Cardiac septum (tissue), 1 donor: ENCODE measurements around the gene NR2C2AP. TPM values are rescaled to one million over a fixed set of nuclear protein-coding genes. Genes with fewer than 3 reads are reported as not detected.
"Not testable (repeated sequence)": the region's sequence is repeated elsewhere in the genome, so short reads cannot be mapped to it uniquely, and the experiment has no call there.

Experiments
- DNase-seq: peaks from one replicate; pipeline ENCODE4 v3.0.0-alpha.2; 2020; ENCODE audit warnings: low spot score
- intact Hi-C: fragments of 100-400 bp; cut with DNase I; formaldehyde crosslinking; loops from one replicate; pipeline ENCODE4 v1.14.0; 2022
- long read RNA-seq: library from polyadenylated mRNA; unstranded; transcript quantifications from one replicate; pipeline ENCODE4 v2.0.0, GENCODE V29; 2021
- total RNA-seq: library from RNA; stranded (reverse); fragmentation: NEBNext Ultra II Directional; extraction: Animal tissue kit (Norgen Biotek cat#: 25700); gene quantifications from one replicate; pipeline ENCODE4 v1.2.1, GENCODE V29; 2021
- donor health status: DM: no; HTN: no; CAD: no.

NR2C2AP gene, protein sequence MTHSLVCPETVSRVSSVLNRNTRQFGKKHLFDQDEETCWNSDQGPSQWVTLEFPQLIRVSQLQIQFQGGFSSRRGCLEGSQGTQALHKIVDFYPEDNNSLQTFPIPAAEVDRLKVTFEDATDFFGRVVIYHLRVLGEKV
- total RNA-seq, result 6.1 TPM
- long read RNA-seq, partial matches to known transcripts, result 0 of 13 reads
- long read RNA-seq, other reads (novel, unspliced or antisense), result 6 of 13 reads

DNA sequence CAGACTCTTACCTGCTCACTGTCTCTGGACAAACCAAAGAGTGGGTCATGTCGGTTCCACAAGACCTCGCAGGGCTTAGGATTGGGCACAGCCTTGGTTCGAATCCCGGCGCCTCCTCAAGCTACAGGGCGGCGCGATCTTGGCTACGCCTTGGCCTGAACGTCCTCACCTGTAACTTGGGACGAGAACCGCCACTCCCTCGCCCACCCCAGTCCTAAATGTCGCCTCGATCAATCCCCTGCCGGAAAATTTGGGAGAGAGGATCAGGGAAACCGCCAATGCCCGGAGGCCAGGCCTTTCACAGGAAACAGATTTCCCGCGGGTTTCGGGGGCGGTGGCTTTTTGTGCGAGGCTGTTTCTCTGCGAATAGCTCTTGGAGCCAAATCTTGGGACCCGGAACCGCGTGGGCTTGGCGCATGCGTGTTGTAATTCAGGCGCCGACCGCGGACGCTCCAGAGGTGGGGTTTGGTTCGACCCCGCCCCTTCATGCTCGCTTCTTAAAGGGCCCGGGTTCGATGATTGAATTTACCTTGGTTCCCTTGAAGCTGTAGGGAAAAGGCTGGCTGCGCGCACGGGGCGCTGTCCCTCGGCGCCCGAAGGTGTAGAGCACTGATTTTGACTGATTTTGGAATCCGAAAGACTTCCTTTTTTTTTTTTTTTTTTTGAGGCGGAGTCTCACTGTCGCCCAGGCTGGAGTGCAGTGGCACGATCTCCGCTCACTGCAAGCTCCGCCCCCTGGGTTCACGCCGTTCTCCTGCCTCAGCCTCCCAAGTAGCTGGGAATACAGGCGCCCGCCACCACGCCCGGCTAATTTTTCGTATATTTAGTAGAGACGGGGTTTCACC, at the start of gene NR2C2AP:
NR2C2AP (minus strand) TSS at position 403 of the 845 bp plus-strand sequence; CDS start at position 49, 354 bp downstream.
- DNase-seq, result peak; percentile 96
- intact Hi-C loops, result loop anchor here (1.0 kb wide), 1 partner anchor 11 kb away; the partner anchor contains the start of genes BORCS8 and RFXANK

DNA sequence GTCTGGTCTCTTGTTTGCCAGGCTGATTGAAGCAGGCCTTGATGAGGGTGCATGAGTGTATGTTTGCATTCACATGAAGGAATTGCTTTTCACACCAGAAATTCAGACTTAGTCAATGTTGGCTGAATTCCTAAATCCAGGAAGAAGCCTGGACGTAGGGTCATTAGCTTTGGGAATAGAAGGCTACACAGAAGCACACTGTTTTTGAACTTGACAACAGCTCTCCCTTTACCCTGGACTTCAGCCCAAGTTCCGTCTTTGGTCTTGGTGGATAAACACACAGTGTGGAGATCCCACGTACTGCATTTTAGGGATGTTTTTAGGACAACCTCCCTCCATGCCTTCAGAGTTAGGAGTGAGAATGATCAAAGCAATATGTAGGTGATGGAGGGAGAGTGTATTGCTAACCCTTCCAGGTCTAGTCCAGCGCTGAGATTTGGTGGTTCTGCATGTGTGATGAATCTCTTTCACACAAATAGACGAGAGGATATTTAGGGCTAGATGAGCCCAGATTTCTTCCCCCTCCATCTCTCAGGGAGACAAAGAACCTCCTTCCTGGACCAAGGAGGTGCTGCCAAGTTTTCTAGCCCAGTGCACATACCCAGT, 47.1 kb upstream of the NR2C2AP start:
- no peak for DNase-seq
- intact Hi-C loops, result no loop called here

DNA sequence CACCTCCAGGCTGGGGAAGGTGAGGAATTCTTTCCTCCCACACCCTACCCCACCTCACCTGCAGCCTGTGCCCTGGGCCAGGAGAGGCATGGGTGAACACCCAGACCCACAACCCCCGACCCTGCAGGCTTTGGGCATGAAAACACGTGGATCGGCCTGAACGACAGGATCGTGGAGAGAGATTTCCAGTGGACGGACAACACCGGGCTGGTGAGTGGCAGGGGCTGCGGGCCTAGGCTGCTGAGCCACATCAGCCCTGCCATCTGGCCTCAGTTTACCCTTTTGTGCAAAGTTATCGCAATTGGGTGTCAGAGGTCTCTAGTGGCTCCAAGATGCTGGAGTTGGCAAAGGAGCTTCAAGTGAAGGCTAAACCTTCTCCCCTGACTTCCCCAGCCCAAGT, 37.3 kb upstream of the NR2C2AP start:
- intact Hi-C loops, result no loop called here

DNA sequence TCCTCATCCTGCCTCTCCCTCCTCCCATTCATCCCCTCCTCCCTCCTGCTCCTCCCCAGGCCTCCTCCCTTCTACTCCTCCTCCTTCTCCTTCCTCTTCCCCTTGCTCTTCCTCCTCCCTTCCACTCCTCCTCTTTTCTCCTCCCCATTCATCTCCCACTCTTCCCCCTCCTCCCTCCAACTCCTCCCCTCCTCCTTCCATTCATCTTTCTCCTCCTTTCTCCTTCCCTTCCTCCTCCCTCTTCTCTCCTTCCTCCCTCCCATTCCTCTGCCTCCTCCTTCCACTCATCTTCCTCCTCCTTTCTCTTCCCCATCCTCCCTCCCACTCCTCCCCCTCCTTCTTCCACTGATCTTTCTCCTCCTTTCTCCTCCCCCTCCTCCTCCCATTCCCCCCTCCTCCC, 36.5 kb upstream of the NR2C2AP start:
- DNase-seq, result no peak
- intact Hi-C loops, result no loop called here

More for the DNA sequence above, 37.3 kb upstream of the NR2C2AP start:
- no peak for DNase-seq

DNA sequence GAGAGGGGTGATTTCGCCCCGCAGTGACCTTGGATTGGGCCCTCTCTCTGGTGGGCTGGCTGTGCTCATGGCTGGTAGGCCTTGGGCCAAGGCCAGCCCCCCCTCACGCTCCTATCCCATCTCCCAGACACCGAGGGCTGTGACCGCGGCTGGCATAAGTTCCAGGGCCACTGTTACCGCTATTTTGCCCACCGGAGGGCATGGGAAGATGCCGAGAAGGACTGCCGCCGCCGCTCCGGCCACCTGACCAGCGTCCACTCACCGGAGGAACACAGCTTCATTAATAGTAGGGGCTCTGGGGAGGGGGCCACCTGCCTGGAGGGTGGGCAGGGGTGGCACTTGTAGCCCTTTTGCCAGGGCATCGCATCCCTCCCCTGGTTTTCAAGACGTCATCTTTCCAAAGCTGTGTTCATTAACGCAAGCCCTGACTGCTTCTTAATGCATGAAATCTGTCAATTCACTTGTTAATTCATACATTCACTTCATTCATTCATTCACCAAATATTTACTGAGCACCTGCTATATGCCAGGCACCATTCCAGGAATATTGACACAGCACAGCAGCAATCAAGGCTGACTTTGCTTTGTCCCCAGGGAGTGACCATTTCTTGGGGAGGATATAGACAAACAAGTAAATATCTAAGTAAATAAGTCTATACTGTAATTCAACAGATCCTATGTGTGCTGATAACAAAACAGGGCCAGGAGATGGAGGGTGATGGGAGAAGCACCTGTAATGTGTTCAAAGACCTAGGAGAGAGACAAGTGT, 35.1 kb upstream of the NR2C2AP start:
- intact Hi-C loops, result no loop called here
- no peak for DNase-seq

DNA sequence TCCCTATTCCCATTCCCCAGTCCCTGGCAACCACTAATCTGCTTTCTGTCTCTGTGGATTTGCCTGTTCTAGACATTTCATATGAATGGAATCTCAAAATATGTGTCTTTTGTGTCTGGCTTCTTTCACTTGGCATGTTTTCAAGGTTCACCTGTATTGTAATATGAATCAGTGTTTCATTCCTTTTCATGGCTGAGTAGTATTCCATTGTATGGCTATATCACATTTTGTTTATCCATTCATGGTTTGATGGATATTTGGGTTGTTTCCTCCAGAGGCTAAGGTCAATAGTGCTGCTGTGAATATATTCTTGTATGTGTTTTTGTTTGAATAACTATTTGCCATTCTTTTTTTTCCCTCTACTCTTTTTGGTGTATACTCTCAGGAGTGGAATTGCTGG, 33.0 kb upstream of the NR2C2AP start:
- intact Hi-C loops, result no loop called here
- DNase-seq, result no peak

DNA sequence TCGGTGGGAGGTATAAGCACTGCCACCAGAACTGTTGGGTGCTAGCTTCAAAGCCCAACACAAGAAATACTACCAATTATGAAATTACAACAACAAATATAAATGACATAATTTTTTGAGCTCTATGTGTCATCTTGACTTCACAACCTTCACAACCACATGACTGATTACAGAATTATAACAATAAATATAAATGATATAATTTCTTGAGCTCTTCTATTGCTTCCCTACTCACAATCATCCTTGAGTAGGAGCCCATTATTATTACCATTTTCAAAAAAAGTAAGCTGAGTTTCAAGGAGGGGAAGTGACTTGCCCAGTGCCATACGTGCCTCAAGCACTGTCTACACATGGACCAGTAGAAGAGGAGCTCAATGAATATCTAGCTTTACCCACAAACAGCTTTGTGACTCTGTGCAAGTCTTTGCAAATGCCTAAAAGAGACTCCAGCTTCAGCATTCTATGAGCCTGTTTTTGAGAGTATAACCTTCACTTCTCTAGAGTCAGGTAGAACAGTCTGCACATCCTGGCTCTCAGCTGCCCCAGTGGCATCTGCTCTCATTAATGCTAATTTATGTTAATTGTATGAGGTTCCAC, 31.1 kb upstream of the NR2C2AP start:
- intact Hi-C loops, result no loop called here
- DNase-seq, result no peak

DNA sequence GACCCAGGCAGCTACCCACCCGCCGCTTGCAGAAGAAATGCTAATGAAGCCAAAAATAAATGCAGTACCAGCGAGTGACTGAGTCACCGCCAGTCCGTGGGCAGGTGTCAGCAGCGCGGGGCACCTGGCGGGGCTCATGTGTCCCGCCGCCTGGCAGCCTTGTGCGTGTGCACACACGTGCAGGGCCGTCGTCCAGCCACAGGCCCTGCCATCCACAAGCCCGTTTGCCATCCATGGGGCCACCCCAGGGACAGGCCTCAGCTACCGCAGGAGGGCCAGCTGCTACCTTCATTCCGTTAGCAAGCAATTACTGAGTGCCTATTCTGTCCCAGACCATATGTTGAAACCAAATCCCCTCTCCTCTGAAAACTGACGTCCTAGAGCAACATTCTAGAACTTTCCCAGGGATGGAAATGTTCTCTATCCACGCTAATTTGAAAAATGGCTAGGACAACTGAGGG, 29.1 kb upstream of the NR2C2AP start:
- intact Hi-C loops, result no loop called here
- no peak for DNase-seq

DNA sequence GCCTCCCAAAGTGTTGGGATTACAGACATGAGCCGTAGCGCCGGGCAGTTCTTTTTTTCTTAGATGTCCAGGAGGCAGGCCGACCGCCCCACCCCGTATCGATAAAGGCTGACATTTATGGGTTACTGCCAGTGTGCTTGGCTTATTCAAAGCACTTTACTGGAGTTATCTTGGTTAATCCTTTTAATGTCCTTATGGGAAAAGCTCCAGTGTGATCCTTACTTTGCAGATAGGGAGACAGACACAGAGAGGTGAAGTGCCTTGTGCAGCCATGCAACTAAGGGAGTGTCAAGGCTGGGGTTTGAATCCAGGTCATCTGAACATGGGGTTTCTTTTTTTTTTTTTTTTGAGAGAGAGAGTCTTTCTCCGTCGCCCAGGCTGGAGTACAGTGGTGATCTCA, 27.8 kb upstream of the NR2C2AP start:
- intact Hi-C loops, result no loop called here
- DNase-seq, result no peak

DNA sequence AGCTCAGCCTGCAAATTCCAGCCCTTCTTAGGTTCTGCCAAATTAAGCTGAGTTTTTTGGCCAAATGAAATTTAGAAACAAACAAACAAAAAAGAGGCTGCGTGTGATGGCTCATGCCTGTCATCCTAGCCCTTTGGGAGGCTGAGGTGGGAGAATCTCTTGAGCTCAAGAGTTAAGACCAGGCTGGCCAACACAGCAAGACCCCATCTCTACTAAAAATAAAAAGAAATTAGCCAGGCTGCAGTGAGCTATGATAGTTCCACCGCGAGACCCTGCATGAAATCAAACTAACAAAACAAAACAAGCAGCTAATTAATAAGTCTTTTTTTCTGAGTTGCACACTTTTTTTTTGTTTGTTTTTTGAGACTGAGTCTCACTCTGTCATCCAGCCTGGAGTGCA, 26.5 kb upstream of the NR2C2AP start:
- intact Hi-C loops, result no loop called here
- DNase-seq, result no peak

DNA sequence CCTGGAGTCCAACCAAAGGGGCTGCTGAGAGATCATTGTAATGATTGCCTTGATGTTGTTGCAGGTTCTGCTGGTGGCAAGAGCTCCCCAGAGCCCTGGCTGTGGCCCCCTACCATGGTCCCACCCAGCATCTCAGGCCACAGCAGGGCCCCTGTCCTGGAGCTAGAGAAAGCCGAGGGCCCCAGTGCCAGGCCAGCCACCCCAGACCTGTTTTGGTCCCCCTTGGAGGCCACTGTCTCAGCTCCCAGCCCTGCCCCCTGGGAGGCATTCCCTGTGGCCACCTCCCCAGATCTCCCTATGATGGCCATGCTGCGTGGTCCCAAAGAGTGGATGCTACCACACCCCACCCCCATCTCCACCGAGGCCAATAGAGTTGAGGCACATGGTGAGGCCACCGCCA, 24.0 kb upstream of the NR2C2AP start:
- DNase-seq, result no peak
- intact Hi-C loops, result no loop called here

DNA sequence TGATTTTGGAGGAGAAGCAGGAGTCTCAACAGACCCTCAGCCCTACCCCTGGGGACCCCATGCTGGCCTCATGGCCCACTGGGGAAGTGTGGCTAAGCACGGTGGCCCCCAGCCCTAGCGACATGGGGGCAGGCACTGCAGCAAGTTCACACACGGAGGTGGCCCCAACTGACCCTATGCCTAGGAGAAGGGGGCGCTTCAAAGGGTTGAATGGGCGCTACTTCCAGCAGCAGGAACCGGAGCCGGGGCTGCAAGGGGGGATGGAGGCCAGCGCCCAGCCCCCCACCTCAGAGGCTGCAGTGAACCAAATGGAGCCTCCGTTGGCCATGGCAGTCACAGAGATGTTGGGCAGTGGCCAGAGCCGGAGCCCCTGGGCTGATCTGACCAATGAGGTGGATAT, 23.4 kb upstream of the NR2C2AP start:
- DNase-seq, result no peak
- intact Hi-C loops, result no loop called here

DNA sequence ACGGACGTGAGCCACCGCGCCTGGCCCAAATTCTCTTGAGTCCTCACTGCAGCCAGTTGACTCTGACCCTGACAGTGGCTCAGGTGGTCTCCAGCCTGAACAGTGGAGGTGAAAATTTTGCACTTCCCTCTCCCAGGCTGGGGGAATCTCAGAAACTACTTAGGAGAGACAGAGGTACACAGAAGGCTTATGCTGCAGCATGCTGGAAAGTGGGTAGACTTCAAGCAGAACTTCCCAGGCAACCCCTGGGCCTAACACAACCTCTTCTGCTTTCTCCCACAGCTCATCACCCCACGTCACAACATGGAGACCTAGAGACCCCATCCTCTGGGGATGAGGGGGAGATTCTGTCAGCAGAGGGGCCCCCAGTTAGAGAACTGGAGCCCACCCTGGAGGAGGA, 23.0 kb upstream of the NR2C2AP start:
- intact Hi-C loops, result no loop called here
- DNase-seq, result no peak

DNA sequence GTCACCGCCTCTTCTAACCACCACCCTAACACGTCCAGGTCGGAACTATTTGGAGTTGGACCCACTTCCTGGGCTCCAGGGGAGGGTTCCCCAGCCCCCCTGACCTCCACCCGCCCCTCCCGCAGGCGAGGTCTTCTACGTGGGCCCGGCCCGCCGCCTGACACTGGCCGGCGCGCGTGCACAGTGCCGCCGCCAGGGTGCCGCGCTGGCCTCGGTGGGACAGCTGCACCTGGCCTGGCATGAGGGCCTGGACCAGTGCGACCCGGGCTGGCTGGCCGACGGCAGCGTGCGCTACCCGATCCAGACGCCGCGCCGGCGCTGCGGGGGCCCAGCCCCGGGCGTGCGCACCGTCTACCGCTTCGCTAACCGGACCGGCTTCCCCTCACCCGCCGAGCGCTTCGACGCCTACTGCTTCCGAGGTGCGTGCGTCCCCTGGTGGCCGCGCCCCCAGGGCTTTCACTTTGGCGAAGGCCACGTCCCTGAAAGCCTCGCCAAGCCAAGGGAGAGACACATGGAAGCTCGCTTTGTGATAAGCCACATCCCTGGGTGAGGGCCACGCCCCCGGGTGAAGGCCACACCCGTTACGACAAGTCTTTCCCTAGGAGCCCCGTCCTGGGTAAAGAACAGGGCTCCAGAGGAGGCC, 21.8 kb upstream of the NR2C2AP start:
- peak; percentile 88 for DNase-seq
- intact Hi-C loops, result no loop called here

DNA sequence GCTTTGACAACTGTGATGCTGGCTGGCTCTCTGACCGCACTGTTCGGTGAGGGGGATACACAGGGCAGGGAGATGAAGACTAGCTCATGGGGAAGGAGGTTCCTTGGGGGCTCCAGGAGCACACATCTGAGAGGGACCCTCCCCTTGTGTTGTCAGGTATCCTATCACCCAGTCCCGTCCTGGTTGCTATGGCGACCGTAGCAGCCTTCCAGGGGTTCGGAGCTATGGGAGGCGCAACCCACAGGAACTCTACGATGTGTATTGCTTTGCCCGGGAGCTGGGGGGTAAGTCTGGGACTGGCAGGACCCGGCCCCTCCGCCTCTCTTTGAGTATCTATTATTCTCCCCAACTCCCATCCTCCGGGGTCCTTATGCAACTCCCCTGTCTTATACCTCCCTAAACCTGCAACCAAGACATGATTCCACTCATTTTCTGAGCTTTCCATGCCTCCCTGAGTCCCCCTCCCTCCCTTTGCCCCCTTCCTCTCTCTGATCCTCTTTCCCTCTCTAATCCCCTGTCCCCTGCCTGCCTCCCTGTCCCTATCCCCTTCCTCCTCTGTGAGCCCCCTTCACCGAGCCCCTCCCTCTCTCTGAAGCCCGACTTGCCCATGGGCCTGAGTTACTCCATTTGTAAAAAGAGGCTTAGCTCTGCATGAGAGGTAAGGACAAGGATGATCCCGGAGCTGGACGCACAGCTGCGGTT, 21.1 kb upstream of the NR2C2AP start:
- DNase-seq, result no peak
- intact Hi-C loops, result no loop called here

DNA sequence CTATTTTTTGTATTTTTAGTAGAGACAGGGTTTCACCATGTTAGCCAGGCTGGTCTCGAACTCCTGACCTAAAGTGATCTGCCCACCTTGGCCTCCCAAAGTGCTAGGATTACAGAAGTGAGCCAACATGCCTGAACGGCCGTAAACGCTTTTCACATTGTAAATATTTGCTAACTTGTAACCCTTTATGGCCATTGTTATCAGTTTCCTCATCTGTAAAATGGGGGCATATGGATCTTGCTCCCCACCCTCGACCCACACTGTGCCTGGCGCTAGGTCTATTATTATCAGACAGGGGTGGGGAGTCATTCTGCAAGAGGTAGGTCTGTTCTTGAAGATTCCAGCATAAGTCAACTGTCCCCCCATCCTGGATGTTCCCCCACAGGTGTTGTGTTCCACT, 20.4 kb upstream of the NR2C2AP start:
- DNase-seq, result no peak
- intact Hi-C loops, result no loop called here

DNA sequence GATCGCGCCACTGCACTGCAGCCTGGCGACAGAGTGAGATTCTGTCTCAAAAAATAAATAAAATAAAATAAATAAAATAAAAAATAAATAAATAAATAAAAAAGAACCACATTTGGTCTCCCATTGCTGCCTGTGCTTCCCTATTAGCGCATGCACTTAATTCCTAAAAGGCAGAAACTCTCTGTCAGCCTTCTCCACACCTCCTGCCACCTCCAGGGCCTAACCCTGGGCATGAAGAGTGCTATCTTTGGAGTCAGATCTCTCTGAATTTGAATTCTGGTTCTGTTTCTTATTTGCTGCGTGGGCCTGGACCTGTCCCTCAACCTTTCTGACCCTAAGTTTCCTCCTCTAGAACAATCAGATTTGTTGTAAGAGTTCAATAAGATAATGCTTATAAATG, 19.8 kb upstream of the NR2C2AP start:
- no peak for DNase-seq
- intact Hi-C loops, result no loop called here

DNA sequence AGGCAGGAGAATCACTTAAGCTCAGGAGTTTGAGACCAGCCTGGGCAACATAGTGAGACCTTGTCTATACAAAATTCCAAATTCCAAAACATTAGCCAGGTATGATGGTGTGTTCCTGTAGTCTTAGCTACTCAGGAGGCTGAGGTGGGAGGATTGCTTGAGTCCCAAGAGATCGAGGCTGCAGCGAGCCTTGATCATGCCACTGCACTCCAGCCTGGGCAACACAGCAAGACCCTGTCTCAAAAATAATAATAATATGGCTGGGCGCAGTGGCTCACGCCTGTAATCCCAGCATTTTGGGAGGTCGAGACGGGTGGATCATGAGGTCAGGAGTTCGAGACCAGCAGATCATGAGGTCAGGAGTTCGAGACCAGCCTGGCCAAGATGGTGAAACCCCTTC, 17.8 kb upstream of the NR2C2AP start:
- intact Hi-C loops, result not testable (repeated sequence)

More for the DNA sequence above, 17.8 kb upstream of the NR2C2AP start:
- not testable (repeated sequence) for DNase-seq
